Stimulated activated CD4-positive, alpha-beta T cell treated with anti-CD3 and anti-CD28 coated beads, Interleukin-15, amount 100 ng/mL, for 48 hours (primary cell): Measurements from ENCODE around the gene ITGB5.

Experiments used
- DNase-seq, 2 donors: peaks; one replicate each; pipeline ENCODE4 v3.0.0-alpha.2; 2020; ENCODE audit warnings: low read depth in 2 of 2

Gene ITGB5, protein sequence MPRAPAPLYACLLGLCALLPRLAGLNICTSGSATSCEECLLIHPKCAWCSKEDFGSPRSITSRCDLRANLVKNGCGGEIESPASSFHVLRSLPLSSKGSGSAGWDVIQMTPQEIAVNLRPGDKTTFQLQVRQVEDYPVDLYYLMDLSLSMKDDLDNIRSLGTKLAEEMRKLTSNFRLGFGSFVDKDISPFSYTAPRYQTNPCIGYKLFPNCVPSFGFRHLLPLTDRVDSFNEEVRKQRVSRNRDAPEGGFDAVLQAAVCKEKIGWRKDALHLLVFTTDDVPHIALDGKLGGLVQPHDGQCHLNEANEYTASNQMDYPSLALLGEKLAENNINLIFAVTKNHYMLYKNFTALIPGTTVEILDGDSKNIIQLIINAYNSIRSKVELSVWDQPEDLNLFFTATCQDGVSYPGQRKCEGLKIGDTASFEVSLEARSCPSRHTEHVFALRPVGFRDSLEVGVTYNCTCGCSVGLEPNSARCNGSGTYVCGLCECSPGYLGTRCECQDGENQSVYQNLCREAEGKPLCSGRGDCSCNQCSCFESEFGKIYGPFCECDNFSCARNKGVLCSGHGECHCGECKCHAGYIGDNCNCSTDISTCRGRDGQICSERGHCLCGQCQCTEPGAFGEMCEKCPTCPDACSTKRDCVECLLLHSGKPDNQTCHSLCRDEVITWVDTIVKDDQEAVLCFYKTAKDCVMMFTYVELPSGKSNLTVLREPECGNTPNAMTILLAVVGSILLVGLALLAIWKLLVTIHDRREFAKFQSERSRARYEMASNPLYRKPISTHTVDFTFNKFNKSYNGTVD

DNA sequence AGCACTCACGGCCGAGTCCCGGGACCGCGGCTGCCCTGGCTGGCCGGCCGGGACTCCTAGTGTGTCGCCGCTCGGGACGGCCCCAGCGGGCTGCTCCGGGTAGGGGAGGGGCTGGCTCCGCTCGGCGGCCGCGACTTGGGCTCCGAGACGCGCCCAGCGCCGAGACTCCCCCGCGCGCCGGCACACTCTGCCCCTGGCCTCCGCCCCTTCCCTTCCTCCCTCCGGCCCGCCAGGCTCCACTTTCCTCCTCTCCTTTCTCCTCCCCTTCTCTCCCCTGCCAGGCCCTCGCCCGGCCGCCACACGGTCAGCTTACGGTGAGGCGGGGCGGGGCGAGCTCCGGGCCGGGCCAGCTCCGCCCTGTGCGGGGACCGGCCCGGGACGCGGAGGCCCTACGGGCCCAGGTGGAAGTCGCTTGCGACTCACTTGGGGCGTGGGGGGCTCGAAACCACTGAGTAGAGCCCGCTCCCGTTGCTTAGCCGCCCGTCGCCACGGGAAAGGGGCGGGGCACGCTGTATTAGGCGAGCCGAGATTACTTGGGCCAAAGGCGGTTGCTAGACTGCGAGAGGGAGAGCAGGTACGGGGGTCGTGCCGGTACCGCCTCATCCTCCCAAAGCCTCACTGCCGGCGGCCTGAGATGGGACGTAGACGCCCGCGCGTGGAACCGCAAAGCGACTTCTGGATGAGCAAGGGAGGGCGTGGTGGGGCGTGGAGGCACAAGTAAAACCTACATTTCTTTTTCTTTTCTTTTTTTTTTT is at the start of gene ITGB5:
ITGB5 (minus strand) TSS at position 189 of the 755 bp plus-strand sequence. CDS start 365 bp downstream, outside the sequence.
- peak in 1 of 2 donors; percentile 7 for DNase-seq

DNA sequence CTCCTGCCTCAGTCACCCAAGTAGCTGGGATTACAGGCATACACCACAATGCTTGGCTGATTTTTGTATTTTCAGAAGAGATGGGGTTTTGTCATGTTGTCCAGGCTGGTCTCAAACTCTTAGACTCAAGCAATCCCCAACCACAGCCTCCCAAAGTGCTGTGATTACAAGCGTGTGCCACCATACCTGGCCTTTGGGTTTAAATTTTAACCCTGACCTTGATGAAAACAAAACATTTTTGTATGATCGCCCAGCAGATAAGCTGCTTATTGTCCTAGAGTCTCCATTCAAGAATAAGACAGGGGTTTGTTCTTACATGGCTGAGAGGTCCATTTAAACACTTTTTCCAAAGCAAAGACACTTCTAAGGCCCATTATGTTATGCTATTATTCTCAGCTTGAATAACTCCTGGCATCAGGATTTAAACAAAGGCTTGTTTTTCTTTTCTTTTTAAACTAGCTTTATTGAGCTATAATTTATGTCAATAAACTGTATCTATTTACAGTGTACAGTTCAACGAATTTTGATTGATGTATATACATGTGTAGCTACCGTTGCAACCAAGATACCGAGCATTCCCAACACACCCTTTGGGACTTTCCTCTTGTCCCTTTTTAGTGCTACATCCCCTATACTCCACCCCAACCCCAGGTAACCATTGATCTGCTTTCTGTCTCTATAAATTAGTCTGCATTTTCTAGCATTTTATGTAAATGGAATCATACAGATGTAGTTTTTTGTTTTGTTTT is 48.8 kb upstream of the ITGB5 start:
- no peak for DNase-seq

DNA sequence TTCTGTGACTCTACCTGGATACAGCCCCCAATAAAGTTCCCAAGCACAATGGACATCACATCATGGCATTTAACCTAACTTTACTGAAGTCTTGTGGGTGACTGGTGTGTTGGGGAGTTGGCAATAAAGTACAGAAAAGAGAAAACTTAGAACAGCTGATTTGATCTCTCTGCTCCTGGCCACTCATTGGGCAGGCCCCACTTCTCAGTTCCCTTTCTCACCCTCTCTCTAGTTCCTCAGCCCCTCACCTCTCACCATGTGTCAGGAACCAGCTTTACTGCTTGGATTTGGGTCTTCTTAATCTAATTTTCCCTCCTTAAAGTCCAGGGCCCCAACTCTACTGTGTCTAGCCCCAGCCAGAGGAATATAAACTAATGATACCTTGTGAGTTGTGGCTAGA is 48.1 kb upstream of the ITGB5 start:
- no peak for DNase-seq

DNA sequence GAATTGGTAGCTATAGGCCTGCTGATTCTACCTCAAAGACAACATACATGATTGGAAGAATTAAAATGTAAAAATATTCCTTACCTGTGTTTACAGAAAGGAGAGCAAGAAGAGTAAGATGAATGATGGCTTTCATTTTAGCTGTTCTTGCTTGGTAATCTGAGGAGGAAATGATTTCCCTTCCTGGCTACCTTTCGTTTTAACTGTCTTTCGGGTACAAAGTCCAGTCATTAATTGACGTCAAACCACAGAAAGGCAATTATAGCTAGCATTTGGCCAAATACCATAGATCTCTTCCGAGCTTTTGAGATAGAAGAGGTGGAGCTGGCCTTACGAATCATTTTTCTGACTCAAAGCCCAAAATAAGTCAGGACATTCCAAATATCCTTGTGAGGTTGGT is 47.4 kb upstream of the ITGB5 start, which contains the start of gene MUC13:
MUC13 (minus strand) TSS at position 175 of the 400 bp plus-strand sequence; CDS start at position 136, 39 bp downstream.
- no peak for DNase-seq

DNA sequence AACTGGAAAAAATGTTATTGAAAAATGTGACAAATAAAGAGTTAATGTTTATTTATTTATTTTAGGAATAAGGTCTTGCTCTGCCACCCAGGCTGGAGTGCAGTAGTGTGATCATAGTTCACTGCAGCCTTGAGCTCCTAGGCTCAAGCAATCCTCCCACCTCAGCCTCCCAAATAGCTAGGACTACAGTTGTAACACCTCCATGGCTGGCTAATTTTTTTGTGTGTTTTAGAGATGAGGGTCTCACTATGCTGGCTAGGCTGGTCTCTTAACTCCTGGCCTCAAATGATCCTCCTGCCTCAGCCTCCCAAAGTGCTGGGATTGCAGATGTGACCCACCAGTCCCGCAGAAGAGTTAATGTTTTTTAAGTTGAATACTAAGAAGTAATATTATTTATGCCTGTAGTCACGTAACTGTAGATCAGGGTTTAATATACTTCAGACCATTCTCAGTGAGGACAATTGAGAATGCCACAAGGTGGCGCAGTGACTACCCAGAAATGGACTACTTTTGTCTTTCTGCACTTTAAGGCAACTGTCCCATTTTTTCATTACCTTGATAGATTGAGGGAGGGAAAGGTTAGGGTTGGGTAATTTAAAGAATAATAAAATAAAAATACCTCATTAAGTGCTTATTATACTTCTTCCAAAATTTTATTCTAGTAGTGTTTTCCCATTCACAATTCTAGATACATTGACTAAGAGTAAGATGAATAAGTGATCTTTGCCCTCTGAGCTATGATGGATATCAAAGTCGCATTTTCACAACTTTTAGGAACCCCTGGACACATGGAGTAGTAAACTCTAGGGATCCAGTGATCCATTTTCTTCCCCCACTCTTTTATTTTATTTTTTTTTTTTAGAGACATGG is 41.4 kb upstream of the ITGB5 start:
- DNase-seq, result peak; percentile 24 to 42

DNA sequence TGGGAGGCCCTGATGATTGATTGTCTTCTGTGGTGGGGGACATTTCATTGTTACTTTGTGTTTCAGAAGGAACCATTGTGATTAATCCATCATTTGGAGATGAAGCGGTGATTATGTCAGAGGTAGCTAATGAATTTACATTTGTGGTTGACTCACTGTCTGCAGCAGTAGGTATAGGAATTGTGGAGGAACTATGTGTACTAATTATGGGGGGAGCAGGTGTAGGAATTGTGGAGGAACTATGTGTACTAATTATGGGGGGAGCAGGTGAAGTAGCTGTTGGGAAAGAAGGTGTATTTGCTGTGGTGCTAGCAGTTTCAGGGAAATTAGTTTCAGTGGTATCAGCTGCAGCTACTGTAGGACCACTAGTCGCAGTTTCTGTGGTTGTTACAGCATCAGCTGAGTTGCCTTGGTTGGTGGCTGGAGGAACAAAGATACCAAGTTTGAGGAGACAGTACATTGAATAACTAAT is 40.4 kb upstream of the ITGB5 start:
- no peak for DNase-seq

DNA sequence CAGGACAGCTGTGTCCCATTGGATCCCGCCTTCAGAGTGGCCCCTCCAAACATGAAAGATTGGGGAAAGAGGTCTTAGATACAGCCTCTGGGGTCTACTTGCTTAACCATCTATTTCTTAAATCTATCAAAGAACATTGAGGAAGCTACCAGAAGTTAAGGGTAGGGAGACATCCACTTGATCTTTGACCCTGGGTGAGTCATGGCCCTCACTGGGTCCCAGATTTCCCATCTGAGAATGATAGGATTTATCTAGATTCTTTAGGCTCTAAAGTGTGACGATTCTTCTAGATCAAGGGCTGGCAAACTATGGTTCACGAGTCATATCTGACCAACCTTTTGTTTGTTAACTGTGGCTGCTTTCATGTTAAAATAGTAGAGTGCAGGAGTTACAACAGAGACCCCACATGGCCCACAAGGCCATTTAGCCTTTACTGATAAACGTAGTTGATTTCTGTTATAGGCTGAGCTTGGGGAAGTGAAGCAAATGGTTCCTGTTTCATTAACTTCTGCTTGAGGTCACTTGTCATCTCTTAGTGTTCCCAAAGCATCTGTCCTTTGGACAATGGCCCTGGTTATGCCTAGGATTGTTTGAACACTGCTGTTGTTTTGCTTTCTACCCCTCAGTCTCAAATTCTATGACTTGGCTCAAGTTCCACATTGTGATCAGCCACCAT is 39.4 kb upstream of the ITGB5 start:
- no peak for DNase-seq

DNA sequence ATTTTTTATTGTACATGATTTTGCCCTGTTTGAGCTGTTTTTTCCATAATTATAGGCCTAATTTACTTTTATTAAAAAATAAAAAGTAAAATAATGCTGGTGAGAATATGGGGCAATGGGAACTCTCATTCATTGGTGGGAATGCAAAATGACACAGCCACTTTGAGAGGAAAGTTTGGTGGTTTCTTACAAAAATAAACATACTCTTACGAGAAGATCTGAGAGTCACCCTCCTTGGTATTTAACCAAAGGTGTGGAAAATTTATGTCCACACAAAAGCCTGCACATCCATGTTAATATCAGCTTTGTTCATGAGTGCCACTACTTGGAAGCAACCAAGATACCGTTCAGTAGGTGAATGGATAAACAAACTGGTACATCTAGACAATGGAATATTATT is 37.6 kb upstream of the ITGB5 start:
- DNase-seq, result no peak

DNA sequence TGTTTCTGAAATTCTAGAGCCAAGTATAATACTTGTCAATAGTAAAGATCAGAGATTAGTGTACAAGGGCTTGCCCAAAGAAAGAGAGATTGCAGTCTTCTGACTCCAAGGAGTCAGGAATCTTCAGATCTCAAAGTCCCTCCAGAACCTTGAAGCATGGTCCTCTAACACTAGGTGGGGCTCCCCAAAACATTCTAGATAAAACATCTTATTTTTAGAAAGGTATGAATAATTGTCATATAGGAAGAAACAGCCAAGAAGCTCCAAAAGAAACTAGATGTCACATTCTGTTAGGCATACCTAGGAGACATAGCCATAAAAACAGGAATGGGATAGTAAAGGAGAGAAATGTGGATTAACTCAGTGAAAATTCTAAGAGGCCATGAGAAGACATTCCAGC is 36.7 kb upstream of the ITGB5 start:
- DNase-seq, result no peak

DNA sequence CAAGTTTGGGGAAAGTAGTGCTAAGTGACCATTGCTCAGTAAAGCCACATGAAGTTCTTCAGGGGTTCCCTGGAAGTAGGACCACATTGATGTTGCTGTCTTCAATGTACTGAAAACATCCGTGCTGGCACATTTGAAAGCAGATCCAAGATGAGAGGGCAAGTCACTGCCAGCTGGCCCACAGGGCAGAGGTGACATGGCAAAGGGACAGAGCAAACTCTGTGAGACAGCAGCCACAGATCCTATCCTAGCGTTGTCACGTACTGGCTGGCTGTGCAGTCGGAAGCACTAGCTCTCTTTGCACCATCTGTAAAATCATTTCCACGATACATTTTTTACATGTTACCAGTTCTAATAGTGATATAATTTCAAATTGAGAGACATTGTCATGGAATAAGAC is 33.6 kb upstream of the ITGB5 start:
- no peak for DNase-seq

DNA sequence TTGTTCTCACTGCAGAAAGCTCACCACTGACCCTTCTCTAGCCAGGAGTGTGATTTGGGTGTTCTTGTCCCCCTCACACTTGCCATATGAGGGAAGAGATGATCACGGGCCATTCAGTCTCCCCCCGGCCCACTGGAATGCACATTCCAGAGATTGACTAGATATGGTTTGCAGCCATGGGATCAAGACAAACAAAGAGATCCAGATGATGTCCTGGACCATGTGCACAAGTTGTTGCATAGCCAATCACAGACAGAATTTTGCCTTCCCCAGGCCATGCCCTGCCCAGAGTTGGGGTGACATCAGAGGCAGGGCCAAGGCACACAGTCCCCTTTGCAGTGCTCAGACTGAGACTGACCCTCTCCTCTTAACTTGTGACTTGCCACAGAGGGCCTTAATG is 32.6 kb upstream of the ITGB5 start:
- no peak for DNase-seq

DNA sequence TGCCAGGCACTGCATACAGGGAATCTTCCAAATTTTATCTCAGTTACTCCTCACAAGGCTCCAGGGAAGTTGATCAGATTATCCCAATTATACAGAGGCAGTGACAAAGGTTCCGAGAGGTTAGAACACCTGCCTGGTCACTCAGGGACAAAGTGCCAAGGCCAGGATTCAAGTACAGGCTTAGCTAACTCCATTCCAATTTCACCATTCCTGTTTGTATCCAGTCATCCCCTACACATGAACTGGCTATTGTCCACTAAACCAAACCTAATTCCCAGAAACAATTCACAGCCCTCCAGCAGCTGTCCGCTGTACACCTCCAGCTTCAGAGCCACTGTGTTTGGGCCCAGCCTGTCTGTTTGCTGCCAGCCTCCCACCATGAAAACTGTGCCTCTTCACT is 31.4 kb upstream of the ITGB5 start:
- DNase-seq, result no peak

DNA sequence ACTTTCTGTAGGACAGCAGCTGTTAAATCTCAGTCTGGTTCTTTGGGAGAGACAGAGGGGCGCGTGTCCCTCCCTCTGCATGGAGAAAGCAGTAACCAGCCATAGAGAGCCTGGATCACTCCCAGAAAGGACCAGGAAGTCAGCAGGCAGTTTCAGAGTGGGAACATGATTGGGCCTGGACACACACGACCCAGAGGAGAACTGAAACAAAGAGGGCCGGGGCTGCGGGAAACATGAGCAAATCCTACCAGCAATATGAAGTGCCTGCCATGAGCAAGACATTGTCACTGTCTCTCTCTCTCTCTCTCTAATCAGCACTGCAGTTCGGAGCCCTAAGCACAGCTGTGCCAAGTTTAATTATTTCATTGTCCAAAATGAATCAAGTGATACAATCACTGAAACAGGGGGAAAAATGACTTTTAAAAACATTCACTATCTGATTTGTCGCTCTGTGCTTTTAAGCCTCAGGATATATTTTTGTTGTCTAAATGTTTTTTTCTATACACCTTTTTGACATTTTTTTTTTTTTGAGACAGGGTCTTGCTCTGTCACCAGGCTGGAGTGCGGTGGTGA is 29.8 kb upstream of the ITGB5 start:
- no peak for DNase-seq

DNA sequence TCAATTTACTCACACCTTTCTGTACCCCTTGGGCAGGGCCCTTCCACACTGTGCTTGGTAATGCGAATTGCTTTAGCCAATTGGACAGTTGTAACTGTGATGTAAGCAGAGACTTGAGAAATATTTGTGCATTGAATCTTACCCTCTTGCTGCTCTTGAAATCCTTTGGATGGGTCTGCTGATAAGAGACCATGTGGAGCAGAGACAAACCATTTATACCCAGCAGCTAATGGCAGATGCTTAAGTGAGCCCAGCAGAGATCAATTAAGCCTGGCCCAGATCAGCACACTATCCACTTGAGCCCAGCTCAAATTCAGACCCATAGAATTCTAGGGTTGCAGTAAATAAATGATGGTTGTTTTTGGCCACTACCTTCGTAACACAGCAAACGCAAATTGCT is 28.1 kb upstream of the ITGB5 start:
- no peak for DNase-seq

DNA sequence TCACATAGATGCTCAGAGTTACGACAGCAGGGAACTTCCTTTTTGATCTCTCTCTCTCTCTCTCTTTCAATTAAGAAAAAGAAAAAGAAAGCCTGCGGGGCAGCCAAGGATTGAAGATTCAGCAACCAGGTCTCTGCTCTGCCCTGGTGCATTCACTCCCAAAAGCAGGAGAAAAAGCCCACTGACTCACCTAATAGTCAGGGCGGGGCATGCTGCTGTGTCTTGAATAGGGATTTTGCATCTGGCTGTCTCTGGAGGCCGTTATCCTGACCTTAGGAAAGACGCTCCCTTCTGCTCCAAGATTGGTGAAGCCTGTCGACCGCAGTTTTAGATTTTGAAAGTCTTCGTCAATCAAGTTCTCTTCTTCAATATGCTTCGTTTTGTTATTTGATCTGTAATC is 20.8 kb upstream of the ITGB5 start:
- DNase-seq, result no peak

DNA sequence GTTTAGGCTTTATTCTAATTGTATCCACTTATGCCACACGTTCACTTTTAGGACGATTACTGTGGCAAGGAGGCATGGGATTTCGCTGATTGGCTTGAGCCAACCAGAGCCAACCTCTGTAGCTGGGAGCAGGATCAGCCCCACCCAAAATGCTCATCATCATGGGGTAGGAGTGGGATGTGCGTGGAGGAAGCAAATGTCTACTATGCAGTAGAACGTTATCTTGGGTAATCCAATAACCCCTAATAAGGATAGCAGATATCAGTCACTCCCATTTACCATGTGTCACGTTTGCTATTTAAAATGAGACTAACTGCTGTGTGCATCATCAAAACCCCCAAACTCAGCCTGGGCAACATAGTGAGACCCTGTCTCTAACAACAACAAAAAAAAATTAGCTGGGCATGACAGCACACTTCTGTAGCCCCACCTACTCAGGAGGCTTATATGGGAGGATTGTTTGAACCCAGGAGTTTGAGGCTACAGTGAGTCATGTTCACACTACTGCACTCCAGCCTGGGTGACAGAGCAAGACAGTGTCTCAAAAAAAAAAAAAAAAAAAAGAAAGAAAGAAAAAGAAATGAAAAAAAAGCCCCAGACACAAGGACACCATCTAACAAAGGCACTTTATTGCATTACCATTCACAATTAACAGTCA is 17.8 kb upstream of the ITGB5 start:
- no peak for DNase-seq

DNA sequence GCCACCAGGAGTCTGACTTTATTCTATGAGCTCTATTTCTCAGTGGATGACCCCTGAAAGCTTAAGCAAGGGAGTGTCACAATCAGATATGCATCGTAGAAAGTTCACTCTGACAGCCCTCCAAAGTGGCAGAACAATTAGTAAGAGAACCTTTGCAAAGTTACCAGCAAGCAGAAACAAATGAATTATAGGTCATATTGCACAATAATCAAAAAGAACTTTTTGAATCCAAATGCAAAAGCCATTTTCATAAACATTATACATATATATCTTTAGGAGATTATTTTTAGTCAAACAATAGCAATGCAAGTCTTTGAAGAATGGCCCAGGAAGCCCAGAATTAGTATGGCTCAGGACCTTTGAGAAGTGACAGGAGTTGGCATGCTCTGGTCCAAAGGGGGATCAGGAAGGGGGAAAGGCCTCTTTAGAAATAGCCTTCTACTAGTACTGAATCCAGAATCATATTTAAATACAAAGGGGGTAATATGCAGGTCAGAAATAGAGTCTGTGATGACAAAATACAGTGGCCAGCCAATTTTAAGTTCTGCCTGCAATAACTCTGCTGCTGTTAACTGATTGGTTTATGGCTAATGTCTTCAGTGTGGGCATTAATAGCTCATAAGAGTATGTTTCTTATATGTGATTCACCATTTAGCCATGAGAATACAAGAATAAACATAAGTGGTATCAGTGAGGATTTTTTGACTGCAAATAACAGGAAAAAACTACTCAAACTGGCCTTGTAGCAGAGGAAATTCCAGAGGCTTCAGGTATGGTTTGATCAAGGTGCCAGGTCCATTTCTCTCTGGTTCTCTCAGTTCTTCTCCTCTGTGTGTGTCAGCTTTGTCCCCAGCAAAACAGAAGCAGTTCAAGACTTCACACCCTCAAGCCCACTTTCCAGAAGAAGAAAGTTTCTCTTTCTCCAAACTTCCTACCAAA is 17.0 kb upstream of the ITGB5 start:
- no peak for DNase-seq
